GM19468 (cell line): Measurements from ENCODE around the gene PTPN2.

Experiments used
- ATAC-seq: cut with Tn5 transposase; IDR thresholded peaks from one replicate; pipeline ENCODE4 v1.9.1; 2021; ENCODE audit warnings: mild to moderate bottlenecking, moderate library complexity, moderate number of reproducible peaks; ENCODE audit not compliant: unreplicated experiment; ENCODE audit errors: extremely low read depth

Gene PTPN2

GRCh38 chr18:12861637-12862036 lies 22.4 kb downstream of the PTPN2 start:
- no peak for ATAC-seq

GRCh38 chr18:12860530-12860929 lies 23.5 kb downstream of the PTPN2 start:
- ATAC-seq, result no peak

GRCh38 chr18:12858991-12859390 lies 25.0 kb downstream of the PTPN2 start:
- no peak for ATAC-seq

GRCh38 chr18:12857991-12858544 lies 26.0 kb downstream of the PTPN2 start:
- ATAC-seq, result no peak

- ATAC-seq, result no peak
These were observed 26.7 kb downstream of the PTPN2 start for GRCh38 chr18:12857215-12857905.

- no peak for ATAC-seq
These were observed 28.1 kb downstream of the PTPN2 start for GRCh38 chr18:12855916-12856315.

GRCh38 chr18:12852566-12853315 lies 31.3 kb downstream of the PTPN2 start:
- no peak for ATAC-seq

- no peak for ATAC-seq
These were observed 32.3 kb downstream of the PTPN2 start for GRCh38 chr18:12851716-12852115.

GRCh38 chr18:12849548-12849947 lies 34.5 kb downstream of the PTPN2 start:
- ATAC-seq, result no peak

GRCh38 chr18:12848405-12848804 lies 35.6 kb downstream of the PTPN2 start:
- ATAC-seq, result no peak

GRCh38 chr18:12844391-12844790 lies 39.6 kb downstream of the PTPN2 start:
- ATAC-seq, result no peak

- ATAC-seq, result no peak
These were observed 40.4 kb downstream of the PTPN2 start for GRCh38 chr18:12843420-12844350.

- no peak for ATAC-seq
These were observed 41.3 kb downstream of the PTPN2 start for GRCh38 chr18:12842459-12843380.

- no peak for ATAC-seq
These were observed 43.0 kb downstream of the PTPN2 start for GRCh38 chr18:12841070-12841469.

GRCh38 chr18:12840382-12840781 lies 43.7 kb downstream of the PTPN2 start:
- ATAC-seq, result no peak

- peak; percentile 33 for ATAC-seq
These were observed 44.4 kb downstream of the PTPN2 start for GRCh38 chr18:12839526-12840196.

GRCh38 chr18:12839057-12839525 lies 44.9 kb downstream of the PTPN2 start:
- ATAC-seq, result no peak

- no peak for ATAC-seq
These were observed 45.8 kb downstream of the PTPN2 start for GRCh38 chr18:12838178-12838634.

- ATAC-seq, result no peak
These were observed 46.3 kb downstream of the PTPN2 start for GRCh38 chr18:12837747-12838146.
